Mucosa of stomach (tissue), 1 donor: ENCODE measurements around the gene VAMP3.

Source experiments
- H3K27me3 ChIP-seq: one replicate; pipeline ENCODE4 v1.7.0; 2013; ENCODE audit warnings: mild to moderate bottlenecking, low read length; ENCODE audit not compliant: control insufficient read depth, insufficient read depth
- H3K36me3 ChIP-seq: one replicate; pipeline ENCODE4 v1.7.0; 2013; ENCODE audit warnings: low read length; ENCODE audit not compliant: control insufficient read depth, insufficient read depth
- H3K4me1 ChIP-seq: one replicate; pipeline ENCODE4 v1.7.0; 2013; ENCODE audit warnings: mild to moderate bottlenecking, low read length; ENCODE audit not compliant: control insufficient read depth, insufficient read depth
- H3K4me3 ChIP-seq: one replicate; pipeline ENCODE4 v1.7.0; 2013; ENCODE audit warnings: low read length
- H3K9ac ChIP-seq: one replicate; pipeline ENCODE4 v1.7.0; 2013; ENCODE audit warnings: mild to moderate bottlenecking, low read length, moderate library complexity
- H3K9me3 ChIP-seq: one replicate; pipeline ENCODE4 v1.7.0; 2013; ENCODE audit warnings: mild to moderate bottlenecking, low read length, moderate library complexity; ENCODE audit not compliant: control insufficient read depth
- donor health status: Pancreatic carcinoma.

Gene VAMP3

DNA sequence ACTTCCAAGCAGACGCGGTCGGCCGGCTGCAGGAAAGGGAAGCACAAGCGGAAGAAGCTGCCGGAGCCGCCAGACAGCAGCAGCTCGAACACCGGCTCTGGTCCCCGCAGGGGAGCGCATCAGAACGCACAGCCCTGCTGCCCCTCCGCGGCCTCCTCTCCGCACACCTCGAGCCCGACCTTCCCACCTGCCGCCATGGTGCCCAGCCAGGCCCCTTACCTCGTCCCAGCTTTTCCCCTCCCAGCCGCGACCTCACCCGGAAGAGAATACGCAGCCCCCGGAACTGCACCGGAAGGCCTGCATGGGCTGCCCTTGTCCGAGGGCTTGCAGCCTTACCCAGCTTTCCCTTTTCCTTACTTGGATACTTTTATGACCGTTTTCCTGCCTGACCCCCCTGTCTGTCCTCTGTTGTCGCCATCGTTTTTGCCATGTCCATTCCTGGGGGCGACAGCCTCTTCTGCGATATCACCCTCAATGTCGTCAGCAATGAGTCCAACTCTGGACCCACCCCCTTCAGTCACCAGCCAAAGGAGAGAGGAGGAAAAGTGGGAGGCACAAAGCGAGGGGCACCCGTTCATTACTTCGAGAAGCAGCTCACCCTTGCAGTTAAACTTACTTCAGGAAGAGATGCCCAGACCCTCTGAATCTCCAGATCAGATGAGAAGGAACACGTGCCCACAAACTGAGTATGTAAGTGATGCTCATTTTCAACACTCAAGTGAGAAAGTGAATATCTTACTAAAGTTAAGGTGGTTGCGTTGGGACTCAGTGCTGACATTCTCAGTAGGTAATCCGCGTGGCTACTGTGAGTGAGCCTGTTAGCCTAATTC is 56.2 kb downstream of the VAMP3 start:
- H3K9me3 ChIP-seq: no peaks in the 10 kb centered on the region
- peak overlapping the region; percentile 32 for H3K9ac ChIP-seq
- no peak overlapping the region for H3K4me3 ChIP-seq
- no peaks in the 10 kb centered on the region for H3K36me3 ChIP-seq
- H3K4me1 ChIP-seq: no peaks in the 10 kb centered on the region
- H3K27me3 ChIP-seq: no peaks in the 10 kb centered on the region
